PFSK-1 (cell line): ENCODE results near the gene LRATD1.

Experiments used
- FOXP2 ChIP-seq: optimal IDR thresholded peaks from 2 replicates; pipeline ENCODE3; 2011; ENCODE audit warnings: borderline replicate concordance, control low read depth, inconsistent platforms; ENCODE audit not compliant: insufficient read depth; ENCODE audit errors: extremely low read length, extremely low read depth
- POLR2AphosphoS5 ChIP-seq: IDR thresholded peaks from 2 replicates; pipeline ENCODE4 v1.6.1; 2012; ENCODE audit warnings: low read depth, mild to moderate bottlenecking, control low read depth, low read length, moderate library complexity
- SIN3A ChIP-seq: IDR thresholded peaks from 2 replicates; pipeline ENCODE4 v1.6.1; 2012; ENCODE audit warnings: mild to moderate bottlenecking, low read length, moderate library complexity, borderline replicate concordance; ENCODE audit not compliant: insufficient read depth
- TAF1 ChIP-seq: IDR thresholded peaks from 2 replicates; pipeline ENCODE4 v1.6.1; 2012; ENCODE audit warnings: low read length, control low read depth, borderline replicate concordance; ENCODE audit not compliant: insufficient read depth
- TF ChIP-seq, protein P1 (sequence below), 2 experiments: IDR thresholded peaks; 2 replicates each; pipeline versions ENCODE4 v1.6.1 to v1.8.0; 2011 to 2012; ENCODE audit warnings: low read depth in 2 of 2, low read length in 2 of 2, control low read depth in 1 of 2, inconsistent platforms in 1 of 2, mild to moderate bottlenecking in 1 of 2, moderate library complexity in 1 of 2; ENCODE audit not compliant: insufficient read depth in 1 of 2

DNA sequence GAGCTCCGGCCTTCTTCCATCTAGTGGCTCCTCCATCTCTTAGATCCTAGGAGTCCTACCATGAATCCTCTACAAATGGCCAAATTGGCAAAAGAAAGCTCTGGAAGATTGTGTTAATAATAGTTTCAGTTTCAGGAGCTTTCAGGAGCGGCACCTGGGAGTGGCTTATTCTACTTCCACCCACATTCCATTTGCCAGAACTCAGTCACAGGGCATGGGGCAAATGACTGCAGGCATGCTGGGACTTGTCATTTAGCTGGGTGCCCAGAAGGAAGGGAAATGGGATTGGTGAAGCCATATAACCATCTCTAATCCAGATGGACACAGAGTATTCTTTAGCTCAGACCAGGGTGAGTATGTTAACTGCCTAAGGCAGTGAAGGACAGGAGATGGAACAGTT is 3.6 kb upstream of the LRATD1 start:
- no peak for TF ChIP-seq SIN3A
- no peak for TF ChIP-seq POLR2AphosphoS5
- TF ChIP-seq, protein P1, sequence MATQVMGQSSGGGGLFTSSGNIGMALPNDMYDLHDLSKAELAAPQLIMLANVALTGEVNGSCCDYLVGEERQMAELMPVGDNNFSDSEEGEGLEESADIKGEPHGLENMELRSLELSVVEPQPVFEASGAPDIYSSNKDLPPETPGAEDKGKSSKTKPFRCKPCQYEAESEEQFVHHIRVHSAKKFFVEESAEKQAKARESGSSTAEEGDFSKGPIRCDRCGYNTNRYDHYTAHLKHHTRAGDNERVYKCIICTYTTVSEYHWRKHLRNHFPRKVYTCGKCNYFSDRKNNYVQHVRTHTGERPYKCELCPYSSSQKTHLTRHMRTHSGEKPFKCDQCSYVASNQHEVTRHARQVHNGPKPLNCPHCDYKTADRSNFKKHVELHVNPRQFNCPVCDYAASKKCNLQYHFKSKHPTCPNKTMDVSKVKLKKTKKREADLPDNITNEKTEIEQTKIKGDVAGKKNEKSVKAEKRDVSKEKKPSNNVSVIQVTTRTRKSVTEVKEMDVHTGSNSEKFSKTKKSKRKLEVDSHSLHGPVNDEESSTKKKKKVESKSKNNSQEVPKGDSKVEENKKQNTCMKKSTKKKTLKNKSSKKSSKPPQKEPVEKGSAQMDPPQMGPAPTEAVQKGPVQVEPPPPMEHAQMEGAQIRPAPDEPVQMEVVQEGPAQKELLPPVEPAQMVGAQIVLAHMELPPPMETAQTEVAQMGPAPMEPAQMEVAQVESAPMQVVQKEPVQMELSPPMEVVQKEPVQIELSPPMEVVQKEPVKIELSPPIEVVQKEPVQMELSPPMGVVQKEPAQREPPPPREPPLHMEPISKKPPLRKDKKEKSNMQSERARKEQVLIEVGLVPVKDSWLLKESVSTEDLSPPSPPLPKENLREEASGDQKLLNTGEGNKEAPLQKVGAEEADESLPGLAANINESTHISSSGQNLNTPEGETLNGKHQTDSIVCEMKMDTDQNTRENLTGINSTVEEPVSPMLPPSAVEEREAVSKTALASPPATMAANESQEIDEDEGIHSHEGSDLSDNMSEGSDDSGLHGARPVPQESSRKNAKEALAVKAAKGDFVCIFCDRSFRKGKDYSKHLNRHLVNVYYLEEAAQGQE (IDR thresholded peaks at IDR 0.05; ENCODE audit: insufficient read depth in 1 of 2, low read depth in 2 of 2, low read length in 2 of 2) = no peak
- no peak for TF ChIP-seq TAF1
- TF ChIP-seq FOXP2 = no peak
